ENCODE results near the gene CCDC198.

Gene CCDC198

DNA sequence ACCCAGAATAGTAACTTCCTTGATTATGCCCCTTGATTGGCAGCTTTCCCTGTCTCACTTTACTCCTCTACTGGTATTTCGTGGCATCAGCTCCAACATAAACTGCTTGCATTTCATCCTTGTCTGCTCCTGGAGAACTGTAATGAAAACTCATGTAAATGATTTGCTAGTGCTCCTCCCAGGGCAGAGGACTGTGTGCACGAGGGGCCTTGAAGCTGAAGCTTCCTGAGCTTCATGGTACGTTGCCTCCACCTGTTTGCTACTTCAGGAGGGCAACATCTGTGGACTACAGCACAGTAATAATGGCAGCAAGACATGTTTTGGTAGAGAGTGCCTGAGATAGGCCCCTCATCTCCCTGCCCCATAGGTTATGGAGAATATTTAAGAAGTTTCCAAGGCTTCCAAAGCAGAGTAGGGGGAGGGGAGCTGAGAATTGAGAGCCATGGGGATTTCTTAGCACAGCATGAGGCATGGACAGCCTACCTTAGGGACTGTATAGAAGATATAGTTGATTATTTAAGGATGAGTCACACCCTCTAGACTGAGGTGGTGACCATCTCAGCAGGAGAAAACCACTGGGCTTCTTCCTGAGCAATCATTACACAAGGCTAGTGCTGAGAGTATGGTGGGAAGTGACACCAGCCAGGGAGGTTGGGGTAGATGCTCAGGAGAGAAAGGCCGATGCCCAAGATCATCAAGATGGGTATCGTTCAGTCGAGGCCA lies 29.5 kb downstream of the CCDC198 start:
- Histone ChIP-seq H3K9ac (ENCODE audit: low read length) (no peak overlapping the region), H3K36me3 (ENCODE audit: control insufficient read depth, insufficient read depth, low read length, severe bottlenecking) (no peaks in the 10 kb centered on the region), H3K4me3 (ENCODE audit: low read length) (no peak overlapping the region), H3K27me3 (replicated peaks; ENCODE audit: control insufficient read depth, insufficient read depth, low read length) (no peaks in the 10 kb centered on the region), H3K9me3 (ENCODE audit: control insufficient read depth, low read length) (no peaks in the 10 kb centered on the region), H3K4me1 (ENCODE audit: control insufficient read depth, insufficient read depth, low read length) (no peaks in the 10 kb centered on the region)
- no peak for DNase-seq (ENCODE audit: low read depth)

DNA sequence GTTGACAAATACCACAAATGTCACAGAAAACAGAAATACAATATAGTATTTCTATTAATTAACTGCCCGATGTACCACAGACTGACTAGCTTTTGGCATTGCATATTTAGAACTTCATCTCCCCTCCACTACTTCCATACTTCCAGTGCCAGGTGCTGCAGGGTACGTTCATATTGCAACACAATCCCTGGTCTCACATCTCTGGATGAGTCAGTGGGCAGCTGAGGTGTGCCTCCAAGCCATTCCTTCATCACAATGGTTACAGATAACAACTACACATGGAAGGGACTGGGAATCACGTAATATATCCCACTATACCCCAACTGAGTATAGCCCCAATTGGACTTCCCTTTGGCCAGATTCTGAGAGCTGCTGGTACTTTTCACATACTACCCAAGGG lies 31.1 kb downstream of the CCDC198 start:
- Histone ChIP-seq H3K4me3 (ENCODE audit: low read length) (no peak overlapping the region), H3K27me3 (replicated peaks; ENCODE audit: control insufficient read depth, insufficient read depth, low read length) (no peaks in the 10 kb centered on the region)
- DNase-seq (ENCODE audit: low read depth): no peak

GRCh38 chr14:57461777-57462320 lies 31.8 kb downstream of the CCDC198 start:
- no peaks in the 10 kb centered on the region for H3K4me1 ChIP-seq (ENCODE audit: control insufficient read depth, insufficient read depth, low read length)
- no peak for DNase-seq (ENCODE audit: low read depth)
- H3K9me3 ChIP-seq (ENCODE audit: control insufficient read depth, low read length): peaks cover 2% of the 10 kb centered on the region
- no peaks in the 10 kb centered on the region for H3K36me3 ChIP-seq (ENCODE audit: control insufficient read depth, insufficient read depth, low read length, severe bottlenecking)
- H3K27me3 ChIP-seq (replicated peaks; ENCODE audit: control insufficient read depth, insufficient read depth, low read length): no peaks in the 10 kb centered on the region
- H3K4me3 ChIP-seq (ENCODE audit: low read length): no peak overlapping the region
- H3K9ac ChIP-seq (ENCODE audit: low read length): no peak overlapping the region

More for the DNA sequence above, 31.1 kb downstream of the CCDC198 start:
- H3K9me3 ChIP-seq (ENCODE audit: control insufficient read depth, low read length): no peaks in the 10 kb centered on the region
- H3K9ac ChIP-seq (ENCODE audit: low read length): no peak overlapping the region
- no peaks in the 10 kb centered on the region for H3K4me1 ChIP-seq (ENCODE audit: control insufficient read depth, insufficient read depth, low read length)
- no peaks in the 10 kb centered on the region for H3K36me3 ChIP-seq (ENCODE audit: control insufficient read depth, insufficient read depth, low read length, severe bottlenecking)

DNA sequence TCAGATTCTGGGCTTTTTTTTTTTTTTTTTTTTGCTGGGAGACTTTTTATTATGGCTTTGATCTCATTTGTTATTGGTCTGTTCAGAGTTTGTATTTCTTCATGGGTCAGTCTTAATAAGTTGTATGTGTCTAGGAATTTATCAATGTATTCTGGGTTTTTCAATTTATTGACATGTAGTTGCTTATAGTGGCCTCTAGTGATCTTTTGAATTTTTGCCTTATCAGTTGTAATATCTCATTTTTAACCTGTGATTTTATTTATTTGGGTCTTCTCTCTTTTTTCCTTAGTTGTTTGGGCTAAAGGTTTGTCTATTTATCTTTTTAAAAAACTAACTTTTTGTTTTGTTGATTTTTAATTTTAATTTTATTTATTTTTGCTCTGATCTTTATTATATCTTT lies 57.7 kb downstream of the CCDC198 start:
- H3K4me3 ChIP-seq (ENCODE audit: low read length): no peak overlapping the region
- no peaks in the 10 kb centered on the region for H3K9me3 ChIP-seq (ENCODE audit: control insufficient read depth, low read length)
- no peaks in the 10 kb centered on the region for H3K4me1 ChIP-seq (ENCODE audit: control insufficient read depth, insufficient read depth, low read length)
- no peak for DNase-seq (ENCODE audit: low read depth)
- no peak overlapping the region for H3K9ac ChIP-seq (ENCODE audit: low read length)
- no peaks in the 10 kb centered on the region for H3K36me3 ChIP-seq (ENCODE audit: control insufficient read depth, insufficient read depth, low read length, severe bottlenecking)
- H3K27me3 ChIP-seq (replicated peaks; ENCODE audit: control insufficient read depth, insufficient read depth, low read length): no peaks in the 10 kb centered on the region

- H3K9me3 ChIP-seq (ENCODE audit: control insufficient read depth, low read length): no peaks in the 10 kb centered on the region
- H3K4me3 ChIP-seq (ENCODE audit: low read length): no peak overlapping the region
- H3K27me3 ChIP-seq (replicated peaks; ENCODE audit: control insufficient read depth, insufficient read depth, low read length): no peaks in the 10 kb centered on the region
- H3K36me3 ChIP-seq (ENCODE audit: control insufficient read depth, insufficient read depth, low read length, severe bottlenecking): no peaks in the 10 kb centered on the region
- H3K4me1 ChIP-seq (ENCODE audit: control insufficient read depth, insufficient read depth, low read length): peaks cover 24% of the 10 kb centered on the region
- no peak overlapping the region for H3K9ac ChIP-seq (ENCODE audit: low read length)
- peak; percentile 2 for DNase-seq (ENCODE audit: low read depth)
Observed at GRCh38 chr14:57420986-57421385, 72.7 kb downstream of the CCDC198 start.

DNA sequence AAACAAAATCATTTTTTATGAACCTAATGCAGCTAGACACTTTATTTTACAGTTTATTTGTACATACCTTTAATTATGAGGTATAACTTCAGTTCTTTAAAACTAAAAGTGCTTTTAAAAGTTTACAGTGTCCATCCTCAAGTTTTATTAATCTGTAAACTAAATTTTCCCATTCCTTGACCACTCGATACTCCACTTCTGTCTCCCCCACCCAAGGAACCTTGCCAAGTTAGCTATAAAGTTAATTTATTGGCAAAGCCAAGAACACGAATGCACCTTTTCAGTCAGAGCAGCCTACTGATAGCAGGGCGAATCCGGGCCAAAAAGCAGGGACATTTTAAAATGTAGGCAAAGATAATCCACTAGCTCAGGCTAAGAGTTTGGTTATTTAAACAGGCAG lies 73.6 kb downstream of the CCDC198 start:
- H3K4me1 ChIP-seq (ENCODE audit: control insufficient read depth, insufficient read depth, low read length): peaks cover 24% of the 10 kb centered on the region
- no peak overlapping the region for H3K4me3 ChIP-seq (ENCODE audit: low read length)
- DNase-seq (ENCODE audit: low read depth): no peak
- no peaks in the 10 kb centered on the region for H3K36me3 ChIP-seq (ENCODE audit: control insufficient read depth, insufficient read depth, low read length, severe bottlenecking)
- no peak overlapping the region for H3K9ac ChIP-seq (ENCODE audit: low read length)
- no peaks in the 10 kb centered on the region for H3K9me3 ChIP-seq (ENCODE audit: control insufficient read depth, low read length)
- H3K27me3 ChIP-seq (replicated peaks; ENCODE audit: control insufficient read depth, insufficient read depth, low read length): no peaks in the 10 kb centered on the region
